Measurements from ENCODE around the gene WDFY4.

Gene WDFY4

GRCh38 chr10:48890888-48891850 lies 206.5 kb downstream of the WDFY4 start:
- DNase-seq, result no peak

DNA sequence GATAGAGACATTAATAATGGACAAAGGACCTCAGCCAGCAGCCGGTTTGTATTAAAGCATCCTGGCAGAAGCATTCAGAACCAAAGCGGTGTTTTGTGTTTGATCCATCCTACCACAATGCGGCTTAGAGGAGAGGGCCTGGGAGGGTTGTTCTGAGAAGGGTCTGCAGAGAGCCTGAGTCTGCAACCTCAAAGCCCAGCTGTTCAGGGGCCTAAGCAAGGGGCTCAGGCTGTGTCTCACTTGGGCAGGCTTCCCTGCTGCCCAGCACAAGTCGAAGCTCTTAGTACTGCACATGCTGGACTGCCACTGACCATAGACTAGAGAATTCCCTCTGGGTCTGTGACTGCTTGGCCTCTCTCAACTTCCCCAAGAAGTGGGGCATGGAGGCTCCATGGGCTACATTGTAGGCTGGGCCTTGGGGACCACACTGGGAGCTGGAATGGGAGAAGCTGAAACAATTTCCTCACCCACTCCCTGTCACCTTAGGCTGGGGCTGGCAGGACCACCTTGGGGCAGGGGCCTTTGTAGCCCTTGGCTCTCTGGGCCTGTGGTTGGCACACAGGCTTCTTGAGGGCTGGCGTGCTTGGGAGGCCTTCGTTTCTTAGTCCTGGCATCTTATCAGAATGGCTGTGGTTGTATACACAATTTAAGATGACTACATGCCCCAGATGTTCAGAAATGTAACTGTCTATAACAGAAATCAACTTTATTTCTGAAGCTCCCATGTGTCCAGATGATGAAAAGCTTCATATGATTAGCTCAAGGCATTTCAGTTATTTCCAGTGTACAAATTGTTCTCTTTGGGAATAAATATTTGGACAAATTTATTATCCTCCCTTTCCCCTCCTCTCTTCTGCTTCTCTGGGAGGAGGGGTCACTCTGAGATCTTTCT lies 210.5 kb downstream of the WDFY4 start:
- no peak for DNase-seq

DNA sequence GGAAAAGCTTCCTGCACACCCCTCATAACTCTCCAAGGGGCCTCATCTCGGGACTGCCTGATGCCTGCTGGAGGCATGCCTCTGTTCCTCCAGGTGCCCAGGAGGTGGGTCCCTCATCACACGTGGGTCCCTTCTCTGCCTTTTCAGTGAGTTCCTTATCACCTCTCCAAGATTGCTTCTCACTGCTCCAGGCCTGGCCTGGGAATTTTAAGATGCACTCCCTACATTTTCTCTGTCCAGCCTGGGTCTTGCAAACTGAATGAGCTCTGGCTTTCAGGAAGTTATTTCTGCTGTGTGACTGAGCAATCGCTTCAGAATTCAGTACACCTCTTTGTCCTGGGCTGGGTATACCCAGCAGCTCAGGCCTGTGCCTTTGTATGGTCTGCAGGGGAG lies 211.1 kb downstream of the WDFY4 start:
- DNase-seq, result no peak

DNA sequence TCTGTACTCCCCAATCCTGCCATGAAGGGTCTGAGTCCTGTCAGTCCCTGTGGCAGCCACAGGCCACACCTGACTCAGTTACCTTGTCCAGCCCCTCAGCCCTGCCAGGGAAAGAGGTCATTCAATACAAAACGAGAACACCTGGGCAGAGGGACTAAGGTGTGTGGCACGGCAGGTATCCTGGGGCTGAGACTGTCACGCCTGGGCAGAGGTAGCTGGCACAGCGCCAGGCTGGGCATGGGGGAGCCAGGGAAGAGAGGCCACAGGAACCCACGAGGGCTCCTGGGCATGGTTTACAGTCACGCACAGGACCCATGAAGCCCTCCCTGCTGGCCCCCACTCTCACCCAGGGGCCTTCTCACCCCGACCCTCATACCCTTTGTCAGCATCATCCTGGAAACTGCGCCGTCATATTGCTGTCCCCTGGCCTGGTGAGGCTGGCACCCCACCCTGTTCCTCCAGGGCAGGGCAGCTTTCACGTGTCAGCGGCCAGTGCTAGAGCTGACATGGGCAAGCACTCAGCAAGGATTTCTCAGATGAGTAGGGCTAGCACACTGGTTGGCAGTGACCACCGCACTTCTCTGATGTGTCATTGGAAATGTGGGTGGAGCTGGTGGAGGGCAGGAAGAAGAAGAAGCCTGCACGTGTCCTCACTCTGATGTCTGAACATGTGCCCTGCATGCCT lies 212.2 kb downstream of the WDFY4 start:
- DNase-seq, result no peak

- DNase-seq, result no peak
These were observed 212.7 kb downstream of the WDFY4 start for GRCh38 chr10:48897441-48897790.

DNA sequence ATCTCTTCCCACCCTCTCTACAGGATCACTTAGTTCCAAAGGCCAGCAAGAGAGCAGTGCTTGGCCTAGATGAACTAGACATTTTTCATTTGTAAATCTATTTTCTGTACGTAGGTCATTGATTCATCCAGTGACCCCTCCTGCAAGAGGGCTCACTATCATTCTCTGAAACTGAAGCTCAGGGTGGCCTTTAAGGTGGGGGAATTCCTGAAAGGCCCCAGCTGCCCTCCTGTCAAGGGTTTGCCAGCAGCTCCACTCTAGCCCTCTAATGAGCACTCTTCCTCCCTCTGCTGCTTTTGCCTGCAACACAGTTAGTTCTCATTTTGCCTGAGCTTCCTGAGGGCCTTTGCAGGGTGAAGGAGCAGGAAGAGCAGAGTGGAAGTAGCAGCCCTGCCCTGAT lies 213.8 kb downstream of the WDFY4 start:
- no peak for DNase-seq

DNA sequence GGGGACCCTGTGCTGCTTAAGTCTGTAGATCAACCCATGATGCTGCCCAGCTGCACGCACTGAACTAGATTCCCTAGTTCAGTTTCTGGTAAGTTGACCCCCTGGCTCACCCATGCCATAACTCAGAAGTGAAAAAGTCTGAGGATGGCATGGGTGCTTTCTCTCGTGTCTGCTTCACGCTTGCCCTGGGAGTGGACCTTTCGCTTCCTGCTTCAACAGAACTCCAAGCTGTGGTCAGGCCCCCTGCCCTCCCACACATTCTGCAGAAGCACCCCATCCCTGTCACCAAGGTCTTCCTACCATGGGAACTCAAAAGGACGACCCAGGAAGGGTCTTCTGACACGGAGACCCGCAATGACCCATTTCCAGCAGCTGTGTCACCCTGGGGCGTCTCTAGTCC lies 215.1 kb downstream of the WDFY4 start:
- DNase-seq, result no peak

GRCh38 chr10:48900371-48900801 lies 215.7 kb downstream of the WDFY4 start:
- no peak for DNase-seq

GRCh38 chr10:48901319-48901718 lies 216.6 kb downstream of the WDFY4 start:
- no peak for DNase-seq

GRCh38 chr10:48902096-48902495 lies 217.4 kb downstream of the WDFY4 start:
- DNase-seq, result no peak

- DNase-seq, result no peak
These were observed 218.5 kb downstream of the WDFY4 start for GRCh38 chr10:48903151-48903550.

DNA sequence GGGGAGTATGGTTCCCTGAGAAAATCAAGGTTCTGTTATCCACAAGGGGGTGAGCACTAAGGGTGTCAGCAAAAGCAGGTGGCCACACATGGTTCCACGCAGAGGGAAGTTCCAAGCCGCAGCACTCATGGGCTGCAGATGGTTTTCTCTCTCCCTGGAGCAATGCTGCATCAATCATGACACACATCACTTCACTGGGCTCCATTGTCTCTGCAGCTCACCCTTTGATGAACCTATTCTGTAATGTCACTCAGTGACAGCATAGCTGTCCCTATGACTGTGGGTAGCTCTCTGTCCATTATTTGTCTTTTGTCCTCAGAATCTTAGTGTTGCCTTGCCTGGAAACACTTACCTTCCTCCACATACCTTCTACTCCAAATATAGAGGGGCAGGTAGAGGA lies 220.2 kb downstream of the WDFY4 start:
- DNase-seq, result no peak

DNA sequence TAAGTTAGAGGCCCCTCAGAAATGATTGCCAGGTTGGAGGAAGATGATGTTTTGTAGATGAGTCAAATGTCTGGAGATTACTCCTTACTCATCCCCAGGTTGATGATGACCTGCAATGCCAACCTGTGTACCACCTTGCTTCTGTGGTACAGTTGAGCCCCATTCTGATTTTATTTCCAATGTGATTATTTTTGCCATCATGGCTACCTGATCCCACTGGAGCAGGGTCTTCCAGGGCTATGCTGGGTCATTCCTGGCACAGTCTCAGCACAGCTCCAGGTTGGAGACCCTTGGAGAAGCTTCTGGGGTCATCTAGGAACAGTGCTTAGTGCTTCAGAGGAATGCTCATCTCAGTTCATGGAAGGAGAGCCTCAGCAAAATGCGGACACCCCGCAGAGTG lies 220.6 kb downstream of the WDFY4 start:
- no peak for DNase-seq

DNA sequence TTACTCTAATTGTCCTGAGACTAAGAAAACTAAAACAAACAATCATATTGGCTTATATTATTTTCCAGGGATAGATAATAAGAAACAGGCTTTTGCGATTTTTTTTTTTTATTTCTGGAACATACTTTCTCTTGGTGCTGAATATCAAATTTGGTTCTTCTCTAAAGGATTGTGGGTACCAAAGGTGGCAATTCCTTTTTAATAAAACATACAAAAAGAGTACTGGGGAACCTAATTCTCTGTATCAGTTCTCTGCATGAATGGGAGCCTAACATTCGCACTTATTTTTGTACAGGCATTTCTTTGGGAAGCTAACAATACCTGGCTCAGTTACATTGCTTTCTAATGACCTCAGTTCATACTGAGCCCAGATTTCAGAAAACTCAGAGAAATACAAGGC lies 222.2 kb downstream of the WDFY4 start:
- DNase-seq, result no peak

DNA sequence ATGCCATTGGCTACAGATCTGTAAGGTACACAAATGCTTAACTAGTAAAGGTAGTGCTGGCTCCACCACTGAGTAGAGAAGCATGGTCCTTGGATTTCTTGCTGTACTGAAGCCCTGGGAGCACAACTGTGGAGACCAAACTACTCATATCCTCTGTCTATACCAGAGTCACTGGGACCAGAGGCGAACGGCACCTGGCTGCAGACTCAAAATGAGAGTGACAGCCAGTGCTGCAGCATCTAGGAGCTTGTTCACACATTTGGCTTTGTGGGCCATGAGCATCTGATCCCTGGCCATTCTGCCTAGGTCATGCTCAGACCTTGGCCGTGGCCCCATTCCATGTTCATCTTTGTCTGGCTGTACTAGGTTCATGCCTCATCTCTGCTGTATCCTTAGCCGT lies 223.1 kb downstream of the WDFY4 start:
- no peak for DNase-seq

GRCh38 chr10:48910548-48910947 lies 225.9 kb downstream of the WDFY4 start:
- DNase-seq, result no peak

DNA sequence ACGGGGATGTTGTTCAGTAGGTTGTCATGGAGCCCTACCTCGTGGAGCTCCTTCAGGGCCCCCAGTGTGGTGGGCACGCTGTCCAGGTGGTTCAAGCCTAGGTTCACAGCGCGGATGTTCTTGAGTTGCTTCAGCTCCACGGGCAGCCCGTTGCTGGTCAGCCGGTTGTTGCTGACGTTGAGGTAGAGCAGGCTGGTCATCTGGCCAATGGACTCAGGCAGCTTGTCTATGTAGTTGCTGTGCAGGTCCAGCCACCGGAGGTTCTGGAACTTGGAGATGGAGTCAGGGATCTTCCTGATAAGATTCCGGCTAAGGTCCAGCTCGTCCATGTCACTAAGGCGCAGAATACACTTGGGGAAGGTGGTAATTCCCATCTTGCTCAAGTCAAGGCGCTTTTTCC lies 229.0 kb downstream of the WDFY4 start:
- DNase-seq, result no peak

DNA sequence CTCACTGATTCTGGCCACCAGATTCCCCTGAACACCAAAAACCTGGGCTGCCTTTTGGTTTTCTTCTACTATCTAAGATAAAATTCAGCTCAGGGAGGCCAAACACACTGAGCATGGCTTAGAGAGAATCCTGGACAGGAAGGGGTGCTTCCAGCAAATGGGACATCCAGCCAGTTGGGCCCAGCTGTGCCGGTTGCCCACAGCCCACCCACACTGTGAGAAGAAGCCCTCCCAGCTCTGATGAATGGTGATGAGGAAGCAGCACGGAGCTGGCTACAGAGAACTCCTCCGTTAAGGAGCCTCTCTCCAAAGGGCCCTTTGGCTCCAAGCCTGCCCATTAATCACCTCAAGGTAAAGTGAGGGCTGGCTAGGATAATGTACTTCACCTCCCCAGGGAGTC lies 239.1 kb downstream of the WDFY4 start:
- DNase-seq, result no peak

DNA sequence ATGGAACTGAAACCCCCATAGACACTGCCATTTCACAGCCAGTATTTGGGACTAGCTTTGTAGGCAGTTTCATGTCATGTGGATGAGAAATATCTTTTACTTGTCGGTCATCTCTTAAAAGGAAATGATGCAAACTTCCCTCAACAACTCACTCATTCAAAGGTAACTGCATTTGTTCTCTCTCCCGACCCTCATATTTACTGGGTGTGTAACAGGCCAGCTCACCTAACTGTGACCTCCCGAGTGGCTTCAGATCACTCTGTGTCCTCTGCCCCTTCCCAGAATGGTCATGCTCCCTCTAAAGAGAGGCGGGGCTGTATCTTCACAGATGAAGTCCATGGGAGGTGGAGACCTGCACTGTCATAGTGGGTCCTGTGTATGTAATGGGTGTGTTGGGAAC lies 240.3 kb downstream of the WDFY4 start:
- DNase-seq, result no peak

GRCh38 chr10:48926255-48926654 lies 241.6 kb downstream of the WDFY4 start:
- no peak for DNase-seq

DNA sequence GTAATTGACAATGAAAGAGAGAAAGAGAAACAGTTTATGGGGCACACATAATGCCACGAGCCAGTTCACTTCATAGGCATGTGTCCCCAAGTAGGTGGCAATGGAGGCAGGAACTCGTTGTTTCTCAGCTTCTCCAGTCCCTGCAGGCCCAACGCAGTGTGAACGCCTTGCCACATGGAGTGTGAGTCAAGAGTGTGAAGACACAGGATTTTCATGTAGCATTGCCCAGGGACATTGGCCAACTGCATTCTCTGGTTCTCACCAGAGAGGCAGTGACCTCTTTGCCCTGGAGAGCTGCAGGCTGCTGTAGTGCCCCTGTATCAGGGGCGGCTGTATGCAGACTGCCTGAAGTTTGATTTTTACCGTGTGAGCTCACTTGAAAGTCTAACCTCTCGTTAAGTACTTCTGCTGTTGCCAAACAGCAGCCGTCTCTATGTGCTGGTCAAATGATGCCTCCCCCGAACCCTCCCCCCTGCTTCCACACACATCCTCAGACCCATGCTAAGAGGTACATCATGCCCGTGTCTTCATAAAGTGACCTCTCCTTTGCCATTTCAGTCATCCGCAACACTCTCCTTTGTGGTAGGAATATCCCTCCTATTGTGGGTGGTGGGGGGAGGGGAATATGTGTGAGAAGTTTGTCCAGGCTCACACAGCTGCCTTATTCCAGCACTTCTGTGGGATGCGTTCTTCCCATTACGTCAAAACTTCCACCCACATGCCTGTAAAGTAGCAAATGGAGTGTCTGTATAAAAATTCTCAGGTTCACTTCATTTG lies 242.3 kb downstream of the WDFY4 start:
- DNase-seq, result no peak

- no peak for DNase-seq
These were observed 244.8 kb downstream of the WDFY4 start for GRCh38 chr10:48929413-48929990.

Measured in NCI-H187 treated with DMSO at 0.1 percent for 48 hours (cell line).